ENCODE data around the gene ABCC12.

The ABCC12 gene

DNA sequence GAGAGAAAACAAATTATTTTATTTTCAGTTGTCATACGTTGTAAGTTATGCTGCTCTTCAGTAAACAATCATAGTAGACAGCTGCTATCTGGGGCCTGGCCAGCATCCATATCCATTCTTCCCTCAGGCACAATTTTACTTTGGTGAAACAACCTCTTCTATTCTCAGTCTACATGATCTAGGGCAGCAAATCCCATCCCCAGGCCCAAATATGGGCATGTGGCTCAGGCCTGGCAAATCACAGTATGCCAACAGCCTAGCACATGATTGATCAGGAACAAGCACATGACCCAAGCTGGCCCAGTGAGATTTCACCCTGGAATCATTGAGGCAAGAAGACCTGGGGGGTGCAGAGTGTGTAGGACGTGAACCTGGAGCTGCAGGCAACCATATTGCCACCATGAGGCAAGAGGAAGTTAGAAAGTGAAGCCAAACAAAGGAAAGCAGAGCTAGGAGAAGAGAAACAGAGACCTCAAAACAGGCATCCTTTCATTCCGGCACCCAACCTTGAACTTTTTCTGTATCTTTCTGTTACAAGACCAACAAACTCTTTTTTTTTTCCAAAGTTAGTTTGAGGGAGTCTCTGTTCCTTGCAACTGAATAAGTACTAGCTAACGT, 10.3 kb upstream of the ABCC12 start:
- no peak for DNase-seq (ENCODE audit: low spot score)

DNA sequence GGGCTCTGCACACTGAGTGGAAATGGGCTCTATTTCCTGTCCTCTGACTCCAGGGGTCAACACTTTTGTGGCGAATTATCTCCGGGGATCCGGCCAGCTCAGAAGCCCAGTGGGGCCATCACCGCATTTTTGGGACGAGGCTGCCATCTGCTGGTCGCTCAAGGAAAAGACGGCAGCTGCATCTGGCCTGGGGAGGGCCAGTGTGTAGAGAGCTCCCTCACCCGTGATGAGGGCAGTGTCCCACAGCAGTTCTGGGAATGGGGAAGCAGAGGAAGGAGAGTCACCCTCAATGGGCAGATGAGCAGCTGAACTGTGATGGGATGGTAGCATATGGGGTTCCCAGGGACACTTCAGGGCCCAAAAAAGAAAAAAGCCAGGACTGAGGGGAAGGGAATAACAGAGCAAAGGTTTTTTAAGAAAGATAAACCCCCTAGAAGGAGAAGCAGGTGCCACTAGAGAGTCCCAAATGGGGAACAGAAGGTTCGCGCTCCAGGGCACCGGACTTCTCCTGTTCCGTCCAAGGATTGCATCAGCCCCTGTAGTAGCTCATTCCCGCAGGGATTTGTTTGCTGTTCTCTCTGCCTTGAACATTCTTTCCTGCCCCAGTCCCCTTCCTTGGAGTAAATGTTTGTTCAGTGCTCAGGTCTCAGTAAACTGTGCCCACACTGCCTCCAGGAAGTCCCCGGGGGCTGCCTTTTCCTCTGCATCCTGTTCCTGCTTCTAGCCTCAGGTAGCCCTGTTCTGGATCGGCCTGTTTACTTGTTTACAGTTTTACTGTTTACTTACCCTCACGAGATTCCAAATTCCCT, 9.3 kb upstream of the ABCC12 start:
- DNase-seq (ENCODE audit: low spot score) = peak; percentile 86

DNA sequence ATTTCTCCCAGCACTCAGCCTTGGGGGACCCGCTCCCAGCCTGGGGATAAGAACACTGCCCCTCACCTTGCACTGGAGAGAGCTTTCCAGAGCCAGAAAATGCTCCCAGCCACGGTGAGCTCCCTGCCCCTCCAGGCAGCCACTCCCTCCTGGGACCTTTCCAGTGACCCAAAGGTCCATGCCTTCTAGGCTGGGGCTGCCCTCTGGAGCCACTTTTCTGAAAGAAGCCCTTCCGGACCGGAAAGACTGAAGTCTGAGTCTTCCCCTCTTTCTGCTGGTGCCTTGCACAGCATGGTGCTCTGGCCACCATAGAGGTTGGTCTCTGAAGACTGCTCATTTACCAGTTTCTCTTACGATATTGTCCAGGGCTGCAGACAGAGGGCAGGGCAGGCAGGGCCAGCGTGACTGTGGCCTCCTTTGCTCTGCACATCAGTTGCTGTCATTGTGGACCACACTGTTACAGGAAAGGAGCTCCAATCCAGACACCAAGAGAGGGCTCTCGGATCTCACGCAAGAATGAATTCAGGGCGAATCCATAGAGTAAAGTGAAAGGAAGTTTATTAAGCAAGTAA, 7.1 kb upstream of the ABCC12 start:
- DNase-seq (ENCODE audit: low spot score) = no peak

DNA sequence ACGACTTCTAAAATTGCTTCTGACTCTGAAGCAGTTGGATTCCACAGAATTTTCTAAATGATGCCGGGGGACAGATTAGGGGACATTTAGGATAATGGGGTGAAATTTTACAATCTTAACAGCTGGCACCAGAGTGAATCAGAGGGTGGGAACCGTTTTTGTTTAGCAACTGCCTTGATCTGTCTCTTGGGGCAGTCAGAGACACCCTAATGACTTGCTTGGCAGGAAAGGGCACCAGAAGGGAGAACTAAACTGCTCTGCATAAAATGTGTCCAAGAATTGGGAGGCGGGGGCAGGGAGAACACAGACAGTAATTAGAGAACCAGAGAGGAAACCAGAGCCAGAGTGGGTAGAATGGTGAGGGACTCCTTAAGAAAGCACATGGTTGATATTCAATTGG, 6.1 kb upstream of the ABCC12 start:
- no peak for DNase-seq (ENCODE audit: low spot score)

DNA sequence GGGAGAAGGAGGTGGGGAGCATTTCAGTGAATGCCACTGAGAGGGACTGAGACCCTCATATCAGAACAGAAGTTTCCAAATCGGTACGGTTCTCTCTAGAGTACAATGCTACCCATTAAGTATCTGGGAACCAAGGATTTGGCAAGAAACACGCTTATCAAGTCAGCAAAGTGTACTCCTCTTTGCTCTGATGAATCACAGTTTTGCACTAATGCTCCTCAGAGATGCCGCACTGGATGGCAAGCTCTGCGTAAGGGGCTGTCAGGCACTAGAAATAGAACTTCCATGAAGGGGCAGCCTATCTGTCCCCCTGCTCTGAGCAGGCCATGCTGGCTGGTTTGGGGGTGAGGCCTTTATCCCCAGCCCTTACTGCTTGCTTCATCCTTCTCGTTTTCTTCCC, 4.8 kb upstream of the ABCC12 start:
- no peak for DNase-seq (ENCODE audit: low spot score)

DNA sequence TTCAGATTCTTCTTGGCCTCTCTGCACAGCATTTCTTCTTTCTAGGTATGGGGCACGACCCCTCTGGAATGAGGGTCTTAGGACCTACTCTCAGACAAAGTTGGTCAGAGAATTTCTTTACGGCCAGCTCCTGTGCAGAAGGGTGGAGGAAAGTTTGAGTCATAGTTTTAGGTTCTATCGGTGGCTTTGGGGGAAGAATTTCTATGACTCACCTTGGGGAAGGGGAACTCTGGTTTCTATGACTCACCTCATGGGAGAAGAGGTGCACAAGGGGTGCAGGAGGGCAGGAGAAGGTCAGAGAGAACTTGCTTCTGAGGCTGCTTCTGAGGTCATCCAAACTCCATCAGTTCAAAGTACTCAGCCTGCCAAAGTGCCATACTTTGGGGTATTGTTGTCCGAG, 2.5 kb upstream of the ABCC12 start:
- DNase-seq (ENCODE audit: low spot score) = no peak

DNA sequence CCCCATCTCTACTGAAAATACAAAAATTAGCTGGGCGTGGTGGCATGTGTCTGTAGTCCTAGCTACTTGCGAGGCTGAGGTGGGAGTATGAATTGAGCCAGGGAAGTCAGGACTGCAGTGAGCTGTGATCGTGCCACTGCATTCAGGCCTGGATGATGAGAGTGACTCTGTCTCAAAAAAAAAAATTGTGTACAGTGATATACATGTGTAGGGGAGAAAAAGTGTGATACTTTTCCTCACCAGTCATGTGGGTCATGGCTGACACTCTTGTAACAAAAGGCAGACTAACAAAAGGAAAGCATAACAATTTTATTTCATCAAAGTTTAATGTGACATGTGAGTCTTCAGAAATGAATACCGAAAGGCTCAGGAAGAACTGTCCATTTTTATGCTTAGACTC, 2.0 kb upstream of the ABCC12 start:
- no peak for DNase-seq (ENCODE audit: low spot score)

DNA sequence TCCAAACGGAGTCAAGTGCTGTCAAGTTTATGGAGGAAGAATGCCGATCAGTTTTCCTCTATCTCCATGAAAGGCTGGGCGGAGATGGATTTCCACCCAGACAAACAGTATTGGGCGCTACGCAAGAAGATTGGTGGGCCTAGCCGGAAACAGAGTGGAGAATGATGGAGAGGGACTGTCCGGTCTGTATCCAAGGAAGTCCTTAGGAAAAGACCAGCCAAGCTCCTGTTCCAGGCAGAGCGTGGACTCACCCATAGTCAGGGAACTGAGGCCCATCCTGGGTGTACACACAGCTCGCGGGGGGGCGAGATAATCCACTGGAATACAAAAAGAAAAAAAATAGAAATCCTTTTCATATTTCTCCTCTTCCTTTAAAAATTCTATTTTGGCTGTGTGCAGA, 1.5 kb upstream of the ABCC12 start:
- DNase-seq (ENCODE audit: low spot score) = no peak

DNA sequence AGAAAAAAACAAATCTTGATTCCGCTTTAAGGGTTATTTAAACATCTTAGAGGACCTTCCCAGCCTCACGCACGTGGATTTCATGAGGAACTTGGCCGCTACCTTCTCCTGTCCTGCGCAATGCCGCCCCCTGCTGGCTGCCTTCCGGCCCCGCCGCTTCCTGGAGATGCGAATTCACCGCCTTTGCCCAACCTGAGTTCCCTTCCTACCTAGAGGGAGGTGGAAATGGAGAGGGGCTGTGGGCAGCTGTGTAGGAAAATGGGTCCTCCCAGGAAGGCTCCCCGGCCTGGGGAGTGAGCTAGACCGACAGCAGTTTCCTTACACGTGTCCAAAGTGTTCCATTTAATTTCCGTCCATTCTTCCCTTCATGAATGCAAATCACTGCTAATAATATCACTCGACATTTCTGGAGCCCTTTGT, 1.0 kb upstream of the ABCC12 start:
- peak; percentile 75 for DNase-seq (ENCODE audit: low spot score)

DNA sequence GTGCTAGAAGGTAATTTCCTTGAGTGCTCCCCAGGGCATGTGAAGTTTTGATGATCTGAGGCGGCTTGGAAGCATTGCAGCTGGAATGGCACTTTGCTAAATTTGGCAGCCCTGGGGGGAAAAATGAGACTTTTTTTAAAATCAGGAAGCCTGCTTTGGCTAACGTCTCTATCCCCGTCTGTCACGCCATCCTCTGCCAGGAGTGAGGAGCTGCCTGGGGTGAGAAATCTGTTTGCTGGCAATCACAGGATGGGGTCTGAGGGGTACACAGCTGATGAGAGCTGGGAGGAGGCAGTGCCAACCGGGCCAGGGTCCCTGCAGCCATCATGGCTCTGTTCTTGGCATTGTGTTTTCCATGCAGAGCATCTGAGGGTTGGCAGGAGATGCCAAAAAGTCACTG, 2.0 kb downstream of the ABCC12 start:
- DNase-seq (ENCODE audit: low spot score) = no peak

DNA sequence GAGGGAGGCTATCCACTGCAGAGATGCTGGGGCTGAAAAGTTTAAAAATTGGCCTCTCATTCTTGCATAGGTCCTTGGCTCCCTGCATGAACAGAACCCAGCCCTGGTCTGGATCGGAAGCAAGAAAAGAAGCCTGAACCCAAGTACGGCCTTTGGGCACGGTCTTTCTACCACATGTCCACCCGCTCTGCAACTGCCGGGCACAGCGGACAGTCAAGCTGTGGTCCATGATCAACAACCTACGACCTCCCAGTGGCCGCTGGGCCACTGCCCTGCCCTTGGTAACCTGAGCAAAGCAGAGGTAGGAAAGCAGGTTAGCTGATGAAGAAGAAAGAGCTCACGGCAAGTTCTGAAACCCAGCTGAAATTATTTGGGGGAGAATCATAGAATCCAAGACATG, 3.6 kb downstream of the ABCC12 start:
- DNase-seq (ENCODE audit: low spot score) = no peak

DNA sequence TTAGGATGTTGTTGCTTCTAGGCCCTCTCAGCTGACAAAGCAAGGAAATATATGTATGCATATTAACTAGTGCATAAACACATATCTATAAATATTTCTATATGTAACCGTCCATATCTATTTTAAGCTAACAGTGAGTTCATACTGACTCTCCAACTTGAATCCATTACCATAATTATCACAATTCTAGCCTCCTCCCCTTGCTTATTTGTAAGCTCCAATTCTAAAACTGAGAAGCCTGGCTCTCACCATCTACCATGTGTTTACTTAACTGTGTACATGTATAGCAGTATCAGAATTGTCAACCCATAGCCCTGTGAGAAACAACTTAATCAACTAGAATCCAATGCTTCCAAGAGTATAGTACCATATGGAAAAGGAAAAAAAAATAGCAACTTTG, 5.1 kb downstream of the ABCC12 start:
- no peak for DNase-seq (ENCODE audit: low spot score)

DNA sequence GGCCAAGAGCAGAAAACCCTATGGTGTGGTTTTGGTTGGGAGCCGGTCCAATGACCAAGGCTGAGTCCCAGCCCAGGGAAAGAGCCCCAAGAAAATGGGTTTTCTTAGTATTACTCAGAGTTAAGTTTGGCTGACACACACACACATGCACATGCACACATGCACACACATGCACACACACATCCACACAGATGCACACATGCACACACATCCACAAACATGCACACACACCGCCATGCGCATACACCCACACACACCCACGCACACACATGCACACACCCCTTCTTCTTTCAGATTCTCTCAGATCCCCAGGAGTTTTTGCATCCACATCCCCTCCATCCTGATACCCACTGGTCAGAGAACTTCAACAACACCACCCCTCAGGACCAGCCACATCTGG, 9.1 kb downstream of the ABCC12 start:
- DNase-seq (ENCODE audit: low spot score) = no peak

DNA sequence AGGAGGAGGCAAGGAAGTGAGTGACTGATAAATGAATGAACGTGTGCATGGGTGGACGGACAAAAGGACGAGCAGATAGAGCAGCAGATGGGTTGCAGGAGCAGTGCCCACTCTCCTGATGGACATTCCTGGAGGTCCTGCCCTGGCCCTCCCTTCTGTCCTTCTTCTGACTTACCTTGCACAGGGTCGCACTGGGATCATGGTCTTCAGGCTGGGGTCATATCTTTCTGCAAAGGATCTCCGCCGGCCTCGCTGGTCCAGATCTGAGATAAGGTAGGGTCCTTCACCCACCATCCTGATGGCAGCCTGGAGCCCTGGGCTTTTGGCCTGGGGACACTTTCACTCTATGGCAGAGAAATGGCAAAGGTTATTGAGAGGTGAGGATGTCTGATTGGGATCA, 9.7 kb downstream of the ABCC12 start:
- DNase-seq (ENCODE audit: low spot score) = no peak

DNA sequence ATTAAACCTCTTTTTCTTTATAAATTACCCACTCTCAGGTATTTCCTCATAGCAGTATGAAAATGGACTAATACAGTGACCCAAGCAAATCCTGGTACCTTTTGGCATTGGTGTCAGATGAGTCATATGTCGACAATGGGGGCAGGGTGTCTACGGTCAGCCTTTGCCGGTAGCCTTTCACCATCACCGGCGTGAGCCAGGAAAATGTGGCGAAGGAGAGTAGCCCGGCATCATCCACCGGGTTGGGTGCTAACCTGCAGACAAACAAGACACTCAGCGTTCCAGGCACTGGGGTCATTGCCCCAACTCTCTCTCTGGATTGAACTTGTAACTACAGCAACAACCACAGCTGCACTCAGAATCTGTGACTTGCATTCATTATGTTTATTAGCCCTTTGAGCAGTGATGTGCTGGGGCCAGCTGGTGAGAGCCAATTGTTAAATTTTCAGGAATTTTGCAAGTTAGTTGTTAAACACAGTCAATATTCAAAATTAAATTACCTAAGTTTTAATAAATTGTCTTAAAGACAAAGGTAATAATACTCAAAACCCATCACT, 11.9 kb downstream of the ABCC12 start:
- DNase-seq (ENCODE audit: low spot score) = no peak

DNA sequence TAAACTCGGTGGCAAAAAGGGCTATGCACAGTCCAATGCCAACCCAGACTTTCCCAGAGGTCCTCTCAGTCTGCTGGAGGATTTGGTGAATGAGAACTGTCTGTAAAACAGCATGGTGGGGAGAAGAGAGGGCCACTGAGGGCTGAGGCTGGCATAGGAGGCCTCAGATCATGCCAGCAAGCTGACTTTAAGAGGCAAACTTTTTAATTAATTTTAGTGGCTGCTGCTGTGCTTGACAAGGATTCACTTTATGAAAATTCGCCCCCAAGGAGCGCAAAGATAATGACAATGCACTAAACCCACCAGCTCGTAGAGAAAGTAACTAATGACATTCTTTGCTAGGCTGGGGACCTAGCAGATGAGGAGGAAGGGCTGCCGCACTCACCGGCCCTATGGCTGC, 15.0 kb downstream of the ABCC12 start:
- no peak for DNase-seq (ENCODE audit: low spot score)

DNA sequence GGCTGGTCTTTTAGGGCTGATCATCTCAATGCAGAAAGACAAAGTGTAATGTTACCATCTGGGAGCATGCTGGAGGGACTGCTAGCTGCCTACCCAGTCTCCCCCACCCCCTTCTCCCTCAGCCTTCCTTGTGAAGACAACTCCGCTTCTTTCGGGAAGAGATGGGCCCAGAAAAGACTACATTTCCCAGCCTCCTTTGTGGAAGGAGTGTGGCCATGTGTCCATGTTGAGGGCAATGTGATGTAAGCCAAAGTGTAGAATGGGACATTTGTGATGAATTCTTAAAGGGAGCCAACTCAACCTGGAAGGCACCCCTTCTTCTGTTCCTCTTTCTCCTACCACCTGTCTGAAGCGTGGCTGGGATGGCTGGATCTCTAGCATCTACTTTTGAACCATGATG, 16.3 kb downstream of the ABCC12 start:
- no peak for DNase-seq (ENCODE audit: low spot score)

DNA sequence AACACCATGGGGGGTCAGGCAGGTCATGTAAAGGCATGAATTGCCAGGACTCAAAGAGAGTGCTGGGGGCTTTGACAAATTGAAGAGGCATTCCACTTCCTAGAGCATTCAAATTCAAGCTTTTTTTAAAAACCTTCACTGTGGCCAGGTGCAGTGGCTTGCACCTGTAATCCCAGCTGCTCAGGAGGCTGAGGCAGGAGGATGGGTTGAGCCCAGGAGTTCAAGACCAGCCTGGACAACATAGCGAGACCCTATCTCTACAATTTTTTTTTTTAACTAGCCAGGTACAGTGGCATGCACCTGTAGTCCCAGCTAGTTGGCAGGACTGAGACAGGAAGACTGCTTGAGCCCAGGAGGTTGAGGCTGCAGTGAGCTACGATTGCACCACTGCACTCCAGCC, 17.2 kb downstream of the ABCC12 start:
- DNase-seq (ENCODE audit: low spot score) = no peak

DNA sequence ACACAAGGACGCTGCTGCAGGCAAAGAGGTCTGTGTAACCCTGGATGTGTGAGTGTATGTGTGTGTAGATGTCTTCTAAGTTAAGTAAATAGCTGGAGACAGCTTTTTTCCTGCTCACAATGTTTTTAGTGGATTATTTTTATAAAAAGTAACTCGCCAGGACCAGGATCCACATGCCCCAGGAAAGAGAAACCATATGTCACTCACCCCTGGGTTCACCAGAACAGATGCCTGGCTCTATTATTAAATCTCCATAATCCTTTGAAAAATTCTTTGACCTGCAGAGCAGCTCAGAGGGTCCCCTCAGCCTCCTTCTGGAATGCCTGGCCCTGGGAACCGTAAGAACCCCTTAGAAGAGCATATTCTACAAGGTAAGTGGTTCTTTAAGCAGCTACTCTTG, 18.0 kb downstream of the ABCC12 start:
- DNase-seq (ENCODE audit: low spot score) = no peak

DNA sequence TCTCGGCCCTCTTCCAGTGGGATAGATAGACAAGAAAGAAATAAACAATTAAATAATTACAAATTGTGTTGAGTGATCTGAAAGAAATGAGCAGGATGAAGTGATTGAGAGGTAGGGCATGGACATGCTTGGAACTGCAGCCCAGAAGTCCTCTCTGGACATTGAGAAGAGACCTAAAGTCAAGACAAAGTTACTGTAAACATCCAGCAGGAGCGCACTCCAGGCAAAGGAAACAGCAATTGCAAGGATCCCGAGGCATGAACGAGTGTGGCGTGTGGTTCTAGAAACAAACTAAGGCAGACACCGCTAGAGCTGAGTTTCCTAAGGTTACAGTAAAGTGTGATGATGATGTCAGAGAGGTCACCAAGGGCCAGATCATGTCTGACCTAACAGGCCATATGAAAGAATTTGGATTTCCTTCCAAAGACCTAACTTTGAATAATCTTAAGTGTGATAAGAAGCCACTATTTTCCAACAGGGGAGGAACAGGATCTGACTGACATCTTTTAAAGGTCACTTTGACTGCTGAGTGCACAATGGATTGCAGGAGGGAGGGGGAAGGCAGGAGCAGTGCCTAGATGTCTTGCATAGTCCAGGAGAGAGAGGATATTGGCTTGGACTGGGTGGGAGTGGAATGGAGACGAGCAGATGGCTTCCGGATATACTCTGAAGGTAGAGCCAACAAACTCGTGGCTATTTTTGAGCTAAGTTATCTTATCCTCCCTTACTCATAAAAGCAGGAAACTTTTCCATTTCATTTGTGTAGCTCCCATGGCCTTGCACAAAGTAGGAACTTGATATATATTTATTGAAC, 19.0 kb downstream of the ABCC12 start:
- DNase-seq (ENCODE audit: low spot score) = no peak

DNA sequence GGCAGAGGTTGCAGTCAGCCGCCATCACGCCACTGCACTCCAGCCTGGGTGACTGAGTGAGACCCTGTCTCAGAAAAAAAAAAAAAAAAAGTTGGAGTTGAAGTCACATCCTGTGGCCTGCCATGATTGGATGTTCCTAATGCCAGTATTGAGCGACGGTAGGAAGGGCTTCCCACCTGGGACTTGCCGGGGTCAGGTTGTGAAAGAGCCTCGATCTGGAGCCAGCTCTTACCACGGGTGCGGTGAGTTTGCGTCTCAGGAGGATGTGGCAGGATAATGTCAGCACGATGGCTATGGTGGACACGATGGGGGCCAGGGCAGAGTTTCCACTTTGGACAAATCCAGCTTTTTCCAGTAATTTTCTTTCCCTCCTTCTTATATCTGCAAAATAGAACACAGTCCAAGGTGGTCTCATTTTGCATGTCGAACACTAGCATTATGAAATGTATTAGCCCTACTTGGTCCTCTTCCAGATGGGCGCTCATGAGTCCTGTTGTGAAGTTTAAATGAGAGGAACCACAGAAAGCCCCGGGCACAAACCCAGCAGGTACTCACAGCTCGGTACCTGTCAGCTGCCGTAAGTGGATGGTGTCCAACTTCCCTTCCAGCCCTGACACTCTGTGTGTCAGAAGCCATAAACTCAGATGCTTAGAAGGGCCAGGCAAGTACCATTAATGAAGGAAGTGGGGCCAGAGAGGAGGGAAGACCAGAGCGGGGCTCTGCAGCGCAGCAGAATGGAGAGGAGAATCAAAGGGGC, 22.2 kb downstream of the ABCC12 start:
- no peak for DNase-seq (ENCODE audit: low spot score)

DNA sequence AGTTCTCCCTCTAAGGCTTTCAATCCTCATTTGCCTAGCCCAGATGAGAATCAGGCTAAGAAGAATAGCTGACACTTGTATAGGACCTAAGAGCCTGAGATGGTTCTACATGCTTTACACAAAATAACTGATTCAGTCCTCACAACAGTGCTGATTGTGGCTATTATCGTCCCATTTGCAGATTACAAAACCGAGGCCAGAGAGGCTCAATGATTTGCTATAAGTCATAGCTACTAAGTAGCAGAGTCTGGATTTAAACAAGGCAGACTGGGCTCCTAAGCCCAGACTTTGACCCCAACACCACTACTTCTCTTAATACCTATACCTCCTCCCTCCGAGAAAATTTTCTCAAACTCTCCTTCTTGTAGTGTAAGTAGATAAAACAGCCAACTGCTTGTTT, 23.1 kb downstream of the ABCC12 start:
- no peak for DNase-seq (ENCODE audit: low spot score)

Data from hepatic stellate cell (primary cell).